ENCODE results near the gene CLSTN1.

DNA sequence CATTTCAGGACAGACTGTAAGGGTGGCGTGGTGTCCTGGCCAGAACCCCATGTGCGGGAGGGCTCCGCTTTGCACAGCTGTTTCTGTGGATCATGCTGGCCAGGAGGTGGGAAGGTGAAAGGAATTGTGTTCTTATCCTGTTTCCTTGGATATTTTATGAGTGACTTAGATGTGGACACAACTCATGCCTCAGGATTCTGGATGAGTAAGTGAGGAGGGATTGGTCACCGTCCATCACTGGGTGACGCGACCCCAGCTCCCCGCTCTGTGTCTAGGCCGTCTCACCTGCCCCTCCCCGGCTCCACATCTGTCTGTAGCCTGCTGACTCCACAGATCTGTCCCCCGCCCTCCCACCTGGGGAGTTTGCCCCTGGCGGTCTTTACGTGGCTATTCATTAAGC is 123.4 kb downstream of the CLSTN1 start:
- TF ChIP-seq CTCF (IDR thresholded peaks at IDR 0.05): no peak
- no peak for TF ChIP-seq MLX (CRISPR knock-in tag; IDR thresholded peaks at IDR 0.05)
- no peak for TF ChIP-seq ZNF138 (CRISPR knock-in tag; conservative IDR thresholded peaks at IDR 0.05)
- TF ChIP-seq, protein P1, sequence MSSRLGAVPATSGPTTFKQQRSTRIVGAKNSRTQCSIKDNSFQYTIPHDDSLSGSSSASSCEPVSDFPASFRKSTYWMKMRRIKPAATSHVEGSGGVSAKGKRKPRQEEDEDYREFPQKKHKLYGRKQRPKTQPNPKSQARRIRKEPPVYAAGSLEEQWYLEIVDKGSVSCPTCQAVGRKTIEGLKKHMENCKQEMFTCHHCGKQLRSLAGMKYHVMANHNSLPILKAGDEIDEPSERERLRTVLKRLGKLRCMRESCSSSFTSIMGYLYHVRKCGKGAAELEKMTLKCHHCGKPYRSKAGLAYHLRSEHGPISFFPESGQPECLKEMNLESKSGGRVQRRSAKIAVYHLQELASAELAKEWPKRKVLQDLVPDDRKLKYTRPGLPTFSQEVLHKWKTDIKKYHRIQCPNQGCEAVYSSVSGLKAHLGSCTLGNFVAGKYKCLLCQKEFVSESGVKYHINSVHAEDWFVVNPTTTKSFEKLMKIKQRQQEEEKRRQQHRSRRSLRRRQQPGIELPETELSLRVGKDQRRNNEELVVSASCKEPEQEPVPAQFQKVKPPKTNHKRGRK (CRISPR knock-in tag; IDR thresholded peaks at IDR 0.05; ENCODE audit: borderline replicate concordance): no peak
- TF ChIP-seq, protein P2, sequence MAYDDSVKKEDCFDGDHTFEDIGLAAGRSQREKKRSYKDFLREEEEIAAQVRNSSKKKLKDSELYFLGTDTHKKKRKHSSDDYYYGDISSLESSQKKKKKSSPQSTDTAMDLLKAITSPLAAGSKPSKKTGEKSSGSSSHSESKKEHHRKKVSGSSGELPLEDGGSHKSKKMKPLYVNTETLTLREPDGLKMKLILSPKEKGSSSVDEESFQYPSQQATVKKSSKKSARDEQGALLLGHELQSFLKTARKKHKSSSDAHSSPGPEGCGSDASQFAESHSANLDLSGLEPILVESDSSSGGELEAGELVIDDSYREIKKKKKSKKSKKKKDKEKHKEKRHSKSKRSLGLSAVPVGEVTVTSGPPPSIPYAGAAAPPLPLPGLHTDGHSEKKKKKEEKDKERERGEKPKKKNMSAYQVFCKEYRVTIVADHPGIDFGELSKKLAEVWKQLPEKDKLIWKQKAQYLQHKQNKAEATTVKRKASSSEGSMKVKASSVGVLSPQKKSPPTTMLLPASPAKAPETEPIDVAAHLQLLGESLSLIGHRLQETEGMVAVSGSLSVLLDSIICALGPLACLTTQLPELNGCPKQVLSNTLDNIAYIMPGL (CRISPR knock-in tag; IDR thresholded peaks at IDR 0.05): no peak
- TF ChIP-seq CREB1 (CRISPR knock-in tag; IDR thresholded peaks at IDR 0.05): no peak
- no peak for TF ChIP-seq FOXK1 (CRISPR knock-in tag; IDR thresholded peaks at IDR 0.05)
- TF ChIP-seq, protein P3, sequence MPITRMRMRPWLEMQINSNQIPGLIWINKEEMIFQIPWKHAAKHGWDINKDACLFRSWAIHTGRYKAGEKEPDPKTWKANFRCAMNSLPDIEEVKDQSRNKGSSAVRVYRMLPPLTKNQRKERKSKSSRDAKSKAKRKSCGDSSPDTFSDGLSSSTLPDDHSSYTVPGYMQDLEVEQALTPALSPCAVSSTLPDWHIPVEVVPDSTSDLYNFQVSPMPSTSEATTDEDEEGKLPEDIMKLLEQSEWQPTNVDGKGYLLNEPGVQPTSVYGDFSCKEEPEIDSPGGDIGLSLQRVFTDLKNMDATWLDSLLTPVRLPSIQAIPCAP (CRISPR knock-in tag; IDR thresholded peaks at IDR 0.05): no peak
